Cardiac fibroblast (primary cell): ENCODE results near the gene MIER1.

Source experiments
- DNase-seq, 2 donors: peaks; one replicate each; pipeline versions ENCODE4 v3.0.0 to v3.0.0-alpha.2; 2010; ENCODE audit warnings: low read depth in 2 of 2
- H3K4me3 ChIP-seq, 2 donors: replicated peaks in 1 of 2; 1 replicate in 1 of 2; 2 replicates in 1 of 2; pipeline ENCODE4 v1.5.1; 2011; ENCODE audit warnings: low read depth in 2 of 2, low read length in 2 of 2, mild to moderate bottlenecking in 2 of 2, moderate library complexity in 1 of 2
- TF ChIP-seq, protein P1 (sequence below): IDR thresholded peaks from one replicate; pipeline ENCODE4 v1.5.1; 2011; ENCODE audit warnings: low read depth, mild to moderate bottlenecking, low read length, inconsistent platforms

MIER1 gene

GRCh38 chr1:66929146-66929688, 4.4 kb downstream of the MIER1 start:
- H3K4me3 ChIP-seq = peak overlapping the region; percentile 52 to 57
- DNase-seq = no peak
- TF ChIP-seq, protein P1, sequence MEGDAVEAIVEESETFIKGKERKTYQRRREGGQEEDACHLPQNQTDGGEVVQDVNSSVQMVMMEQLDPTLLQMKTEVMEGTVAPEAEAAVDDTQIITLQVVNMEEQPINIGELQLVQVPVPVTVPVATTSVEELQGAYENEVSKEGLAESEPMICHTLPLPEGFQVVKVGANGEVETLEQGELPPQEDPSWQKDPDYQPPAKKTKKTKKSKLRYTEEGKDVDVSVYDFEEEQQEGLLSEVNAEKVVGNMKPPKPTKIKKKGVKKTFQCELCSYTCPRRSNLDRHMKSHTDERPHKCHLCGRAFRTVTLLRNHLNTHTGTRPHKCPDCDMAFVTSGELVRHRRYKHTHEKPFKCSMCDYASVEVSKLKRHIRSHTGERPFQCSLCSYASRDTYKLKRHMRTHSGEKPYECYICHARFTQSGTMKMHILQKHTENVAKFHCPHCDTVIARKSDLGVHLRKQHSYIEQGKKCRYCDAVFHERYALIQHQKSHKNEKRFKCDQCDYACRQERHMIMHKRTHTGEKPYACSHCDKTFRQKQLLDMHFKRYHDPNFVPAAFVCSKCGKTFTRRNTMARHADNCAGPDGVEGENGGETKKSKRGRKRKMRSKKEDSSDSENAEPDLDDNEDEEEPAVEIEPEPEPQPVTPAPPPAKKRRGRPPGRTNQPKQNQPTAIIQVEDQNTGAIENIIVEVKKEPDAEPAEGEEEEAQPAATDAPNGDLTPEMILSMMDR = no peak

DNA sequence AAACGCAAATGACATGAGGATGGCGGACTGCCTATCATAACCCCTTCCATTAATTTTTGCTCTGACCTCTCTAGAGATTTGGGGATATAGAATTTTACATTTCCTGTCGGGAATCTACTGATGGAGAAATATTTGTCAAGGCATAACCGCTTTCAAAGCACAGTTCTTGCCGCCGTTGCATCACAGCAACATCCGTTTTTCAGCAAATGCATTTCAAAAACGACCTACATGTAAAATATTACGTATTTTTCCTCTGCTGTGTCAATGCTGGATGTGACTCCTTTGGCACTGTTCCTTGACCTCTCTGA, 4.9 kb downstream of the MIER1 start:
- TF ChIP-seq, protein P1 = no peak
- DNase-seq = no peak

GRCh38 chr1:66929999-66930822, 5.4 kb downstream of the MIER1 start:
- TF ChIP-seq, protein P1 = no peak
- peak overlapping the region; percentile 77 for H3K4me3 ChIP-seq
- DNase-seq = peak; percentile 94 to 95

More for the DNA sequence above, 4.9 kb downstream of the MIER1 start:
- peak overlapping the region; percentile 52 to 57 for H3K4me3 ChIP-seq

GRCh38 chr1:66930823-66931174, 6.0 kb downstream of the MIER1 start:
- TF ChIP-seq, protein P1 = no peak
- no peak for DNase-seq
- H3K4me3 ChIP-seq = peak overlapping the region; percentile 77

DNA sequence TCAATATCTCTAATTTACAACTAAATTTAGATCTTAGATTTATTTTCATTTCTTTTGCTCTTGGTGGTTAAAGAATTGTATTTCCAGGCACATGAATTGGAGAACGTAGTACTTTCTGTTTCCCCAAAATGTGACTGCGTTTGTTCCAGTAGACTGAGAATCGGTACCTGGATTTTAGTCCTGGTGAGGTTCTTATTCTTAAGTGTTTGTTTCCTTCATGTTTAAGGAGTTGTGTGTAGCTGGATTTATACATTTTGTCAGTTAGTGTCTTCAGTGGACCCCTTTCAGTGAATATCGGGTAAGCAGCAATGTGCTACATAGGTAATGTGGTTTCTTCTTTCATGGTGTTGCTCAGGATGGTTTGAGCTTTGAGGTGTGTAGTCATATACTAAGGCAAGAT, 6.8 kb downstream of the MIER1 start:
- H3K4me3 ChIP-seq = peak overlapping the region; percentile 77
- TF ChIP-seq, protein P1 = no peak
- DNase-seq = peak in 1 of 2 donors; percentile 26

DNA sequence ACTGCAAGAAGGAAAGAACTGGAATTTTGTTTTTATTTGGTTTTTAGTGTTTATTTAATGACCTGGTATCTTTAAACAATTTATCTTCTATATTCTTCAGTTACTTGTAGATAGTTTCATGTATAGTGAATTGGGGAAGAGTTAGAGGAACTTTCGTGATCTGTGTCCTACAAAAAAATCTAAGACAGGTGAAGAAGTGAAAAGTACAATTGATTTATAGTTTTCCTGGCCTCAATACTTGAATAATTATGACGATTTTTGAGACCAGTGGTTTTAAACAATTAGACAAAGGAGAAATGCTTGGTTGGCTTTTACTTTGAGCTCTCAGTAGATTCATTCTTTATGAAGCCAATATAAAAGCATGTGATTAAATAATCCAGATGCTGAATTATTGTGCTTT, 7.5 kb downstream of the MIER1 start:
- no peak for DNase-seq
- H3K4me3 ChIP-seq = peak overlapping the region in 1 of 2 donors; percentile 77
- TF ChIP-seq, protein P1 = no peak
